Nephron (organoid): ENCODE data around the gene TSNAX.

Source experiments
- H3K27ac Mint-ChIP-seq, 3 experiments: 2 replicates each; pipeline ENCODE4 v1.8.0; 2020; ENCODE audit warnings: mixed read lengths in 3 of 3, mild to moderate bottlenecking in 2 of 3, moderate library complexity in 1 of 3
- H3K27me3 Mint-ChIP-seq: 2 replicates; pipeline ENCODE4 v1.8.0; 2021; ENCODE audit warnings: low read depth, mild to moderate bottlenecking, moderate library complexity, mixed read lengths
- H3K36me3 Mint-ChIP-seq: 2 replicates; pipeline ENCODE4 v1.8.0; 2020; ENCODE audit warnings: low read depth, mixed read lengths
- H3K4me1 Mint-ChIP-seq: 2 replicates; pipeline ENCODE4 v1.8.0; 2020; ENCODE audit warnings: mixed read lengths
- H3K4me3 Mint-ChIP-seq, 3 experiments: 2 replicates each; pipeline ENCODE4 v1.8.0; 2020; ENCODE audit warnings: mild to moderate bottlenecking in 3 of 3, mixed read lengths in 3 of 3, moderate library complexity in 2 of 3
- H3K9me3 Mint-ChIP-seq: 2 replicates; pipeline ENCODE4 v1.8.0; 2020; ENCODE audit warnings: mixed read lengths
- CTCF ChIP-seq, 3 experiments: fragments of 200-600 bp; sonication (generic); IDR thresholded peaks; one replicate each; pipeline ENCODE4 v1.5.0; 2021; ENCODE audit warnings: antibody characterized with exemption in 3 of 3; ENCODE audit not compliant: unreplicated experiment in 3 of 3

The TSNAX gene

GRCh38 chr1:231522931-231523642, 5.4 kb upstream of the TSNAX start:
- peaks cover 9% of the 10 kb centered on the region for H3K4me1 Mint-ChIP-seq
- H3K27me3 Mint-ChIP-seq = no peaks in the 10 kb centered on the region
- no peak for TF ChIP-seq CTCF (IDR thresholded peaks at IDR 0.05; ENCODE audit: unreplicated experiment in 3 of 3)
- H3K36me3 Mint-ChIP-seq = no peaks in the 10 kb centered on the region
- no peak overlapping the region for H3K4me3 Mint-ChIP-seq
- H3K27ac Mint-ChIP-seq = peak overlapping the region in 1 of 3 experiments; percentile 51
- H3K9me3 Mint-ChIP-seq = no peaks in the 10 kb centered on the region

GRCh38 chr1:231523816-231524215, 4.7 kb upstream of the TSNAX start:
- no peaks in the 10 kb centered on the region for H3K36me3 Mint-ChIP-seq
- peak overlapping the region in 1 of 3 experiments; percentile 51 for H3K27ac Mint-ChIP-seq
- peak overlapping the region in 1 of 3 experiments; percentile 0 for H3K4me3 Mint-ChIP-seq
- no peaks in the 10 kb centered on the region for H3K9me3 Mint-ChIP-seq
- no peaks in the 10 kb centered on the region for H3K27me3 Mint-ChIP-seq
- H3K4me1 Mint-ChIP-seq = peaks cover 15% of the 10 kb centered on the region
- TF ChIP-seq CTCF (IDR thresholded peaks at IDR 0.05; ENCODE audit: unreplicated experiment in 3 of 3) = no peak

GRCh38 chr1:231526536-231526935, 1.9 kb upstream of the TSNAX start:
- Mint-ChIP-seq H3K36me3 (peaks cover 11% of the 10 kb centered on the region), H3K9me3 (no peaks in the 10 kb centered on the region), H3K4me1 (peaks cover 35% of the 10 kb centered on the region), H3K27ac (peak overlapping the region; percentile 100), H3K27me3 (no peaks in the 10 kb centered on the region), H3K4me3 (peak overlapping the region; percentile 97 to 99 (median 98))
- no peak for TF ChIP-seq CTCF (IDR thresholded peaks at IDR 0.05; ENCODE audit: unreplicated experiment in 3 of 3)

GRCh38 chr1:231527586-231528171, 790 bp upstream of the TSNAX start:
- peak overlapping the region; percentile 100 for H3K27ac Mint-ChIP-seq
- TF ChIP-seq CTCF (IDR thresholded peaks at IDR 0.05; ENCODE audit: unreplicated experiment in 3 of 3) = no peak
- peaks cover 15% of the 10 kb centered on the region for H3K36me3 Mint-ChIP-seq
- H3K27me3 Mint-ChIP-seq = no peaks in the 10 kb centered on the region
- peaks cover 38% of the 10 kb centered on the region for H3K4me1 Mint-ChIP-seq
- H3K4me3 Mint-ChIP-seq = peak overlapping the region; percentile 97 to 99 (median 98)
- H3K9me3 Mint-ChIP-seq = no peaks in the 10 kb centered on the region

GRCh38 chr1:231533240-231533639, 4.8 kb downstream of the TSNAX start:
- H3K4me3 Mint-ChIP-seq = peak overlapping the region in 1 of 3 experiments; percentile 26
- no peaks in the 10 kb centered on the region for H3K27me3 Mint-ChIP-seq
- no peak for TF ChIP-seq CTCF (IDR thresholded peaks at IDR 0.05; ENCODE audit: unreplicated experiment in 3 of 3)
- H3K4me1 Mint-ChIP-seq = peaks cover 32% of the 10 kb centered on the region
- no peak overlapping the region for H3K27ac Mint-ChIP-seq
- H3K36me3 Mint-ChIP-seq = peaks cover 45% of the 10 kb centered on the region
- no peaks in the 10 kb centered on the region for H3K9me3 Mint-ChIP-seq
